Ishikawa (cell line): ENCODE measurements around the gene ALPG.

Source experiments
- CEBPB ChIP-seq: IDR thresholded peaks from 2 replicates; pipeline ENCODE4 v1.6.1; 2012
- CREB1 ChIP-seq: IDR thresholded peaks from 2 replicates; pipeline ENCODE4 v1.6.1; 2012; ENCODE audit warnings: low read depth
- EGR1 ChIP-seq: IDR thresholded peaks from 2 replicates; pipeline ENCODE4 v1.6.1; 2012
- EP300 ChIP-seq: IDR thresholded peaks from 2 replicates; pipeline ENCODE4 v1.6.1; 2012; ENCODE audit warnings: borderline replicate concordance
- FOXM1 ChIP-seq: IDR thresholded peaks from 2 replicates; pipeline ENCODE4 v1.6.1; 2012; ENCODE audit warnings: low read depth, borderline replicate concordance
- NFIC ChIP-seq: IDR thresholded peaks from 2 replicates; pipeline ENCODE4 v1.6.1; 2012
- RAD21 ChIP-seq: IDR thresholded peaks from 2 replicates; pipeline ENCODE4 v1.6.1; 2012; ENCODE audit warnings: low read depth
- REST ChIP-seq: IDR thresholded peaks from 2 replicates; pipeline ENCODE4 v1.6.1; 2012; ENCODE audit warnings: low read depth, mild to moderate bottlenecking
- TAF1 ChIP-seq: IDR thresholded peaks from 2 replicates; pipeline ENCODE4 v1.6.1; 2012; ENCODE audit warnings: low read depth, mild to moderate bottlenecking
- TCF12 ChIP-seq: IDR thresholded peaks from 2 replicates; pipeline ENCODE4 v1.6.1; 2012; ENCODE audit warnings: low read depth
- YY1 ChIP-seq: IDR thresholded peaks from 2 replicates; pipeline ENCODE4 v1.6.1; 2012; ENCODE audit warnings: low read depth
- ZBTB7A ChIP-seq: IDR thresholded peaks from 2 replicates; pipeline ENCODE4 v1.6.1; 2012; ENCODE audit warnings: low read depth
- TF ChIP-seq, protein P1 (sequence below): IDR thresholded peaks from 2 replicates; pipeline ENCODE4 v1.6.1; 2012
- TF ChIP-seq, protein P2 (sequence below): IDR thresholded peaks from 2 replicates; pipeline ENCODE4 v1.6.1; 2012

ALPG gene

DNA sequence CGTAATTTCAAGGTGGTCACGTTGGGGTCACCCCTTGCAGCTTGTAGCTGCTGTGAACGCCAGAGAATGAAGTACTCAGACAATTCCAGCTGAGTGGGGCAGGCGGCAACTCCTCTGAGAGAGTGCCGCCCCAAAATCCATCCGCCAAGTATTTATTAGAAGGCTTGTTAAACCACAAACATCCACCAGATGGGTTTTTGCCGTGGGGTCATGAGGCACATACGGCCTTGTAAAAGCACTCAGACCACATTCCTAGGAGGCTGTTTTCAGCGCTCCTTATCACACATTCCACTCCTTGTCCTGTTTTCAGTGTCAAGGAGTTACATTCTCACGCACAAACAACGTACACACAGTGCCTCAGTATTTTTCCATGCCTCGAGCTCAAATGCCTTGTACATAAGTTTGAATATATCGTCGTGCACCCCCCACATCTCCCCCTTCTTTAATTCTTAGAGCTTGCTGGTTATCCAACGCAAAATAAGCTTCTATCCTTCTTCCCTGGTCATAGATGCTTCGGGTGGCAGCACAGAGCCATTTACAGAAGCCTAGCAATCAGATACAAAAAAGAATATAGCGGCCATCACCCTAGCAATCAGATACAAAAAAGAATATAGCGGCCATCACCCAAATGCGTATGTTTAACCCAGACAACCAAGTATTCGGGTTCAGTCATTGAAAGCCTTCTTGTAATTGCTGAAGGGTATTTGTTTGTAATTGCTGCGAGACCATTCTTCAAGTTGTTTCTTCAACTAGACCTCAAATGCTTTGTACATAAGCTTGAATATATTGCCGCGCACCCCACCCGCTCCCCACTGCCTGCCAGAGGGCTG, 20.8 kb upstream of the ALPG start:
- TF ChIP-seq CEBPB (no peak), NFIC (no peak), EP300 (no peak), FOXM1 (no peak), REST (no peak), TCF12 (no peak)

DNA sequence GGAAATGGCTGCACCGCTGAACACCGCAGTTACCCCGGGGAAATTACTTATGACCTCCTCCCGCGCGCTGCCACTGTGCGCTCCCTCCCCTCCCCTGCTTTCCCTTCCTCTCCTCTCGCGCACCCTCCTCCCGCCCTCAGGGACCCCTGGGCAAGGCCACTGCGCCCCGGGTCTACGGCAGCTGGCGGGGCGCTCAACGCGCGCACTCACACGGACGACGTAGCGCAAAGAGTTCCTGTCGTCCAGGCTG, 20.2 kb upstream of the ALPG start:
- no peak for TF ChIP-seq TCF12
- no peak for TF ChIP-seq TAF1
- TF ChIP-seq, protein P1, sequence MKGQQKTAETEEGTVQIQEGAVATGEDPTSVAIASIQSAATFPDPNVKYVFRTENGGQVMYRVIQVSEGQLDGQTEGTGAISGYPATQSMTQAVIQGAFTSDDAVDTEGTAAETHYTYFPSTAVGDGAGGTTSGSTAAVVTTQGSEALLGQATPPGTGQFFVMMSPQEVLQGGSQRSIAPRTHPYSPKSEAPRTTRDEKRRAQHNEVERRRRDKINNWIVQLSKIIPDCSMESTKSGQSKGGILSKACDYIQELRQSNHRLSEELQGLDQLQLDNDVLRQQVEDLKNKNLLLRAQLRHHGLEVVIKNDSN, result no peak
- TF ChIP-seq FOXM1, result no peak
- no peak for TF ChIP-seq RAD21
- TF ChIP-seq REST, result no peak
- TF ChIP-seq YY1, result no peak
- no peak for TF ChIP-seq CEBPB
- TF ChIP-seq ZBTB7A, result no peak

DNA sequence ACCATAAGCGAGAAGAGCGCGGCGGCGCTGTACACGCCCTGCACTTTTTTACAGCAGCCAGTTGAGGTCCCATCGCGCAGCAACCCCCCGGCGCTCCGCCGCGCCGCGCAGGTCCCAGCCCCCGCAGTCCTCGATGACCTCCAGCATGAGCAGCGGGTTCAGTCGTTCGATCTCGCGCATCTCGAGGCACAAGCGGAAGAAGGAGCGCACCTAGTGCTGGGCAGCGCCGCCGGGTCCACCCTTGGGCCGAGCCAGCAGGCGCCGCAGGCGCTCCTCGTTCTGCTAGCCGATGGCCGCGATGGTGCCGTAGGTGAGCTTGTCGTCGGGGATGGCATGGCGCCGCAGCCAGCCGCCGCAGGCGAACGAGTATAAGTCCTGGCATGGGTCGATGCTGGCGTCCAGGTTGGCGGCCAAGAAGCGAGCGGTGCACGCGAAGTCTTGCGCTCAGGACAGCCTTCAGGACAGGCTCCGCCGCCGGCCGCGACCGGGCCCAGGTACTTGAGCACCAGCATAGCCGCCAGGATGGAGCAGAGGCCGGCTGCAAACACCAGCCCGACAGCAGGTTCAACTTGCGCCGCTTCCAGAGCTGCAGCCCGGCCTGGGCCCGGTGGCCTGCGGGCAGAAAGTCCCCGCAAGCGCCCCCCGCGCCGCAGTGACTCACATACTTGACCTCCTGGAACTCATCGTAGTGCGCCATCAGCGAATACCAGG, 19.7 kb upstream of the ALPG start:
- TF ChIP-seq FOXM1 (no peak), CEBPB (no peak), RAD21 (no peak), TAF1 (no peak), ZBTB7A (no peak), EGR1 (no peak), REST (no peak), NFIC (no peak), EP300 (no peak), CREB1 (no peak)
- TF ChIP-seq, protein P1, result no peak
- TF ChIP-seq, protein P2, sequence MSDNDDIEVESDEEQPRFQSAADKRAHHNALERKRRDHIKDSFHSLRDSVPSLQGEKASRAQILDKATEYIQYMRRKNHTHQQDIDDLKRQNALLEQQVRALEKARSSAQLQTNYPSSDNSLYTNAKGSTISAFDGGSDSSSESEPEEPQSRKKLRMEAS, result no peak

GRCh38 chr2:232387451-232388171, 19.0 kb upstream of the ALPG start:
- TF ChIP-seq CEBPB (no peak), ZBTB7A (no peak), TCF12 (no peak)

- TF ChIP-seq NFIC, result no peak
- no peak for TF ChIP-seq CREB1
These were observed 18.2 kb upstream of the ALPG start for GRCh38 chr2:232388324-232388891.
